K562 (cell line): ENCODE data around the gene OTOP3. TPM values are rescaled to one million over a fixed set of nuclear protein-coding genes. Genes with fewer than 3 reads are reported as not detected.
A peak's percentile ranks its signal among the peaks of the same experiment; 100 is the strongest.

Source experiments
- ATAC-seq: fragments of 200-7000 bp; cut with Tn5 transposase; 3 replicates; pipeline ENCODE4 v1.9.1; 2020; ENCODE audit warnings: moderate library complexity
- BruUV-seq: library from RNA; stranded (reverse); fragments of 400-500 nt; replicated peaks from 2 replicates; lab custom pipeline; 2021; lab: Mats Ljungman, UMichigan
- CTCF ChIA-PET: fragments of 300-600 bp; formaldehyde crosslinking; extraction: SDS; loops from one replicate; lab custom pipeline; 2021; ENCODE audit warnings: low intra/inter-chr PET ratio; lab: Yijun Ruan, JAX
- POLR2A ChIA-PET: fragments of 300-600, 350-650 bp; sonication (Branson Sonifier 250); formaldehyde crosslinking; extraction: SDS; loops from one replicate; lab custom pipeline; 2021; ENCODE audit warnings: antibody characterized with exemption, inconsistent platforms; lab: Yijun Ruan, JAX
- DNase-seq, 4 experiments: peaks; one replicate each; pipeline versions ENCODE4 v3.0.0 to v3.0.0-alpha.2; 2011 to 2018; ENCODE audit warnings: low spot score in 3 of 4, mixed read lengths in 3 of 4; ENCODE audit errors: extremely low read depth in 1 of 4
- FAIRE-seq: peaks from 2 replicates; lab custom pipeline; 2011; peaks lifted over from hg19 to GRCh38; lab: Jason Lieb, UNC
- H2AFZ ChIP-seq: 2 replicates; pipeline ENCODE4 v1.6.0; 2011; ENCODE audit warnings: low read depth, low read length, control low read depth, inconsistent platforms
- H3K27ac ChIP-seq: fragments of 200-600 bp; 3 replicates; pipeline ENCODE4 v1.8.0; 2011; ENCODE audit warnings: low read depth, mild to moderate bottlenecking, control low read depth, inconsistent platforms, low read length, moderate library complexity, mixed read lengths; ENCODE audit errors: extremely low read depth
- H3K27me3 ChIP-seq, 2 experiments: fragments of 300-600 bp in 1 of 2; 2 replicates in 1 of 2; 3 replicates in 1 of 2; pipeline versions ENCODE4 v1.6.0 to v1.8.0; 2011; ENCODE audit warnings: inconsistent platforms in 2 of 2, low read length in 2 of 2, mild to moderate bottlenecking in 1 of 2, mixed read lengths in 1 of 2, moderate library complexity in 1 of 2; ENCODE audit not compliant: control insufficient read depth in 2 of 2, insufficient read depth in 2 of 2
- H3K36me3 ChIP-seq: fragments of 300-600 bp; 3 replicates; pipeline ENCODE4 v1.8.0; 2011; ENCODE audit warnings: mild to moderate bottlenecking, low read length, inconsistent platforms; ENCODE audit not compliant: control insufficient read depth, insufficient read depth
- H3K4me1 ChIP-seq, 2 experiments: fragments of 200-600 bp in 1 of 2; replicated peaks in 1 of 2; 2 replicates in 1 of 2; 3 replicates in 1 of 2; pipeline versions ENCODE4 v1.5.1 to v1.8.0; 2011; ENCODE audit warnings: inconsistent platforms in 2 of 2, low read length in 2 of 2, mild to moderate bottlenecking in 1 of 2, mixed read lengths in 1 of 2, moderate library complexity in 1 of 2; ENCODE audit not compliant: control insufficient read depth in 2 of 2, insufficient read depth in 2 of 2
- H3K4me2 ChIP-seq: 2 replicates; pipeline ENCODE4 v1.6.1; 2011; ENCODE audit warnings: low read length, control low read depth, inconsistent platforms, mixed read lengths; ENCODE audit not compliant: insufficient read depth
- H3K4me3 ChIP-seq: fragments of 200-600 bp; sonication (generic), shearing (Covaris generic); 2 replicates; pipeline ENCODE4 v1.5.1; 2016; ENCODE audit warnings: control low read depth, inconsistent platforms
- H3K79me2 ChIP-seq: fragments of 200-600 bp; 3 replicates; pipeline ENCODE4 v1.8.0; 2011; ENCODE audit warnings: low read length, inconsistent platforms; ENCODE audit not compliant: control insufficient read depth, insufficient read depth
- H3K9ac ChIP-seq, 2 experiments: 2 replicates each; pipeline versions ENCODE4 v1.6.0 to v1.6.1; 2011; ENCODE audit warnings: low read depth in 2 of 2, low read length in 2 of 2, control low read depth in 1 of 2, inconsistent platforms in 1 of 2, mild to moderate bottlenecking in 1 of 2, mixed read lengths in 1 of 2; ENCODE audit not compliant: insufficient read depth in 1 of 2
- H3K9me1 ChIP-seq: one replicate; pipeline ENCODE4 v1.6.0; 2011; ENCODE audit warnings: inconsistent platforms, mild to moderate bottlenecking, low read length, moderate library complexity; ENCODE audit not compliant: control insufficient read depth, insufficient read depth
- H3K9me3 ChIP-seq: replicated peaks from 2 replicates; pipeline ENCODE4 v1.5.1; 2011; ENCODE audit warnings: low read depth, low read length, inconsistent platforms; ENCODE audit not compliant: control insufficient read depth, insufficient read depth
- H4K20me1 ChIP-seq: replicated peaks from 2 replicates; pipeline ENCODE4 v1.6.1; 2011; ENCODE audit warnings: low read length, inconsistent platforms, mixed read lengths; ENCODE audit not compliant: control insufficient read depth, insufficient read depth
- CEBPZ ChIP-seq: fragments of 150-350 bp; IDR thresholded peaks from 2 replicates; pipeline ENCODE4 v1.6.1; 2014; ENCODE audit warnings: low read depth, mild to moderate bottlenecking, low read length, borderline replicate concordance
- E2F6 ChIP-seq, 2 experiments: IDR thresholded peaks; 2 replicates each; pipeline ENCODE4 v1.6.1; 2011; ENCODE audit warnings: borderline replicate concordance in 1 of 2, control low read depth in 1 of 2, low read depth in 1 of 2, low read length in 1 of 2, mild to moderate bottlenecking in 1 of 2, mixed read lengths in 1 of 2, moderate library complexity in 1 of 2; ENCODE audit not compliant: insufficient read depth in 1 of 2, insufficient read length in 1 of 2, poor library complexity in 1 of 2, severe bottlenecking in 1 of 2; ENCODE audit errors: extremely low read depth in 1 of 2
- ETV5 ChIP-seq: sonication (generic); formaldehyde crosslinking; IDR thresholded peaks from 2 replicates; pipeline ENCODE4 v1.4.0; 2020; ENCODE audit warnings: low read depth, mild to moderate bottlenecking, missing genetic modification reagents
- FUS ChIP-seq: fragments of 200-400 bp; formaldehyde crosslinking; optimal IDR thresholded peaks from 2 replicates; pipeline ENCODE3; 2017; ENCODE audit warnings: low read depth, low read length
- SMAD3 ChIP-seq: fragments of 450-650 bp; formaldehyde crosslinking; conservative IDR thresholded peaks from 2 replicates; pipeline ENCODE4 v1.4.0; 2020; ENCODE audit warnings: mild to moderate bottlenecking
- U2AF1 ChIP-seq: fragments of 200-400 bp; formaldehyde crosslinking; optimal IDR thresholded peaks from 2 replicates; pipeline ENCODE3; 2017; ENCODE audit warnings: mild to moderate bottlenecking, low read depth, low read length, moderate library complexity
- U2AF2 ChIP-seq: fragments of 200-400 bp; formaldehyde crosslinking; optimal IDR thresholded peaks from 2 replicates; pipeline ENCODE3; 2017; ENCODE audit warnings: low read depth, mild to moderate bottlenecking, low read length
- WGBS: fragments of 100-300 bp; shearing (Covaris generic); methylation state at CpG from one replicate; pipeline ENCODE4 v1.1.6; 2016; ENCODE audit warnings: low coverage, mixed read lengths; ENCODE audit not compliant: insufficient coverage; ENCODE audit errors: missing lambda C conversion rate; 5-methylcytosine and 5-hydroxymethylcytosine counted together
- in situ Hi-C: fragments of 300-500 bp; cut with MboI; formaldehyde crosslinking; loops from 4 replicates; pipeline ENCODE4 v1.15.0; 2018; ENCODE audit warnings: inconsistent platforms, mixed read lengths
- intact Hi-C: fragments of 100-400 bp; cut with micrococcal nuclease; formaldehyde crosslinking; loops from 2 replicates; pipeline ENCODE4 v1.14.2; 2022
- polyA plus RNA-seq, 8 experiments: library from polyadenylated mRNA; depleted of rRNA in 4 of 8; stranded (reverse) in 5 of 8; unstranded in 3 of 8; fragments of >200 nt; fragmentation: Nextera tagmentation in 2 of 8; fragmentation: Illumina TruSeq in 1 of 8; extraction: Ambion mirVana in 2 of 8; extraction: Trizol in 1 of 8; gene quantifications; 2 replicates each; pipeline versions ENCODE4 v1.2.1 to v1.2.3, GENCODE V29; 2011 to 2014; ENCODE audit warnings: inconsistent platforms in 1 of 8, missing spikeins in 1 of 8
- total RNA-seq, 7 experiments: library from RNA; depleted of rRNA in 6 of 7; stranded (reverse); fragments of >200 nt in 6 of 7; fragmentation: Illumina TruSeq in 2 of 7; extraction: Trizol in 2 of 7; gene quantifications; 2 replicates each; pipeline versions ENCODE4 v1.2.1 to v1.2.3, GENCODE V29; 2011 to 2021; ENCODE audit warnings: low replicate concordance in 1 of 7

Gene OTOP3
- total and polyA plus RNA-seq, 9 of the 15 experiments (the other 6 are each of a cell fraction or from before 2014, with no cell fraction given), result not detected

GRCh38 chr17:74950207-74950606 lies 14.5 kb downstream of the OTOP3 start:
- no TSS peak for BruUV-seq
- Histone ChIP-seq H3K9me3 (no peaks in the 10 kb centered on the region), H3K4me1 (peaks cover 0 to 37% of the 10 kb centered on the region in 2 experiments; a peak in 3 of 5 replicates), H2AFZ (no peak overlapping the region), H3K4me2 (no peak overlapping the region), H3K4me3 (no peak overlapping the region), H3K9me1 (no peaks in the 10 kb centered on the region), H3K27ac (no peak overlapping the region), H4K20me1 (no peaks in the 10 kb centered on the region), H3K36me3 (no peaks in the 10 kb centered on the region), H3K27me3 (peaks cover 19 to 57% of the 10 kb centered on the region in 2 experiments), H3K9ac (peak overlapping the region in 1 of 2 experiments; percentile 76; a peak in 1 of 4 replicates), H3K79me2 (no peaks in the 10 kb centered on the region)
- DNase-seq (no peak), FAIRE-seq (no peak), ATAC-seq (peak; percentile 20; the same call in 2 of the 3 replicates)
- ChIA-PET CTCF (interaction anchor here (0.9 kb wide), 1 partner anchor 108 kb away, joined by 3 read pairs; no protein-coding TSS in a partner anchor), POLR2A (interaction anchor here (1.4 to 1.5 kb wide), 2 partner anchors 11 to 28 kb away, joined by 3 to 5 read pairs; partner anchors contain the start of gene USH1G)
- in situ Hi-C loops (no loop called here), intact Hi-C loops (no loop called here)
- no peak for TF ChIP-seq ETV5 (CRISPR knock-in tag)
- TF ChIP-seq U2AF2, result no peak
- TF ChIP-seq FUS, result no peak
- TF ChIP-seq E2F6 (IDR thresholded peaks at IDR 0.05; ENCODE audit: borderline replicate concordance in 1 of 2, extremely low read depth in 1 of 2, insufficient read depth in 1 of 2, insufficient read length in 1 of 2, low read depth in 1 of 2, low read length in 1 of 2, poor library complexity in 1 of 2, severe bottlenecking in 1 of 2), result no peak
- no peak for TF ChIP-seq SMAD3 (CRISPR knock-in tag)
- TF ChIP-seq CEBPZ, result no peak
- TF ChIP-seq U2AF1, result no peak
- 10% methylated on average over 4 of the region's 8 CpGs for WGBS
